Raji (cell line): Measurements from ENCODE around the gene PRKACA.

Experiments
- POLR2A ChIP-seq: IDR thresholded peaks from 2 replicates; pipeline ENCODE4 v1.6.1; 2011; ENCODE audit warnings: low read depth, low read length, control low read depth; ENCODE audit not compliant: insufficient read depth

The PRKACA gene

DNA sequence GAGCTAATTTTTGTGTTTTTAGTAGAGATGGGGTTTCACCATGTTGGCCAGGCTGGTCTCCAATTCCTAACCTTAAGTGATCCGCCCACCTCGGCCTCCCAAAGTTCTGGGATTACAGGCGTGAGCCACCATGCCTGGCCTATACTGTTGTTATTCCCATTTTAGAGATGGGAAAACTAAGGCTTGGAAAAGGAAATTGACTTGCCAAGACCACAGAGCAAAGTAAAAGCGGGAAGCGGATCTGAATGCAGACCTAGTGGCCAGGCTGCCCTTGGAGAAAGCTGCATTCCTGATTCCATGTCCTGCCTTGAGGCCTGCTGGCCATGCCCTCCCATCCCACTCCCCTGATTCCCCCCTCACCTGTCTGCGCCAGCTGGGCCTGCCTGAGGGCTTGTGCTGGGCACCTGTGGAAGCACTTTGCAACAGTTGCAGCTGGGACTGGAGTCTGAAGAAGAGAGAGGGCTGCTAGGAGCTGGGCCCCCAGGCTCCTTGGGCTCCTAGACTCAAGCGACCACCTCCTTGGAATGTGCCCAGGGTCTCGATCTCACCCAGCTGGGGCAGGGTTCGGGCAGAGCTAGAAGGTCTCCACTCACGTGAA lies 61.4 kb downstream of the PRKACA start:
- no peak for TF ChIP-seq POLR2A

DNA sequence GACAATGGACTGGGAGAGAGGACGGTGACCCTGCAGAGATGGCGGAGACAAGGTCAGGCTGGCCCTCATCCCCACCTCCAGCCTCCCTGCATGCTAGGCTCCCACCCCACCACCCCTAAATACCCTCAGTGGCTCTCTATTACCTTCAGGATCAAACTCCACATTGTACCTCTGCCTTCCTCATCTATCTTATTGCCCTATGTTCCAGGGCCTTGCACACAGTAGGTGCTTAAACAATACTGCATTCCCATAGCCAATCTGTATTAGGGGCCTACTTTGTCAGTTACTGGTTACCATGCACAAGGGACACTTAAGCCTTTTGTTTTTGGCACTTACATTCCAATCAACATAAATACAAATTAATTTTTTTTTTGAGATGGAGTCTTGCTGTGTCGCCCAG lies 62.2 kb downstream of the PRKACA start:
- no peak for TF ChIP-seq POLR2A

DNA sequence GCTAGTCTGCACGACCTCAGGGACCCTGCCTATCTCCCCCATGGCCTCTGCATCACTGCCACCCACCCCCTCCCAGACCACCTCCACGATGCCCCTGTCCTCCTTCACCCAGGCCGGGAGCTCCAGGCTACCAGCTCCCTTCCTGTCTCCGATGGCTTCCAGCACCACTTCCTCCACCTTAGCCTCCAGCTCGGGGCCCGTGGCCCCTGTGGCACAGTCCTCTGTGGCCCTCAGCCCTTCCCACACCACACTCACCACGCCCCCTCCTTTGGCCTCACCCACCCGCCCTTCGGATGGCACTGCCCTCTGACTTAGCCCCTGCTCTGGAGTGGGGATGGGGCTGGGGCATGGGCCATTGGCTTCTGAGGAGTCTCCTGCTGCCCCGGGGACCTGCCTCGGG lies 62.8 kb downstream of the PRKACA start:
- no peak for TF ChIP-seq POLR2A

DNA sequence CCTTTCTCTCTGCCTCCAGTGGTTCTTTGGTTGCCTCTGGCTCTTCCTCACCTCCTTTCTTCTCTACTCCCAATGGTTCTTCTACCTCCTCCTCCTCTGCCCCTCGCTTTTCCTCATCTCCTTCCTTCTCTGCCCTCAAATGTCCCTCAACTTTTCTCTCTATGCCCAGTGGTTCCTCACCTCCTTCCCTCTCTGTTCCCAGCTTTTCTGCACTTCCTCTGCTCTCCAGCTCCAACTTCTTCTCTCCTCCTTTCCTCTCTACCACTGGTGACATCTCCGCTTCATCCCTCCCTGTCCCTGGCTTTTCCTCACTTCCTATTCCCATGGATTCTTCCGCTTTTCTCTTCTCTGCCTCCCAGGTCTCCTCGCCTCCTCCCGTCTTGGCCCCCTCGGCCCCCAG lies 63.5 kb downstream of the PRKACA start:
- no peak for TF ChIP-seq POLR2A

DNA sequence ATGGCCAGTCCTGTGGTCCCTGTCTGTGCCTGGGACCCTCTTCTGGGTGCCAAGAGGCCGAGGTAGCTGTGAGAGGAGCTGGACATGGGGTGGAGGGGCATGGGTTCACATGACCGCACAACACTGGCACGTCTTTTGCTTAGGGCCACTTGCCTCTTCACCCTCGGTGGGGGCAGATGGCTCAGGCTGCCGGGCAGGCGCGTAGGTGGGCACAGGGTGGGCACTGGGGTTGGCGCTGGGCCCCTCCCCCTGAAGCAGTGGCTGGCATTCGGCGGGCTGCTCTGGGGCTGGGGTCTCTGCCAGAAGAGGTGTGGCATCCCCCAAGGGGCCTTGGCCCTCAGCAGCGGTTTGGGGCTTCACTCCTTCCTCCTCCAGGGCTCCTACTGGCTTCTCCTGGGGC lies 64.1 kb downstream of the PRKACA start:
- no peak for TF ChIP-seq POLR2A

DNA sequence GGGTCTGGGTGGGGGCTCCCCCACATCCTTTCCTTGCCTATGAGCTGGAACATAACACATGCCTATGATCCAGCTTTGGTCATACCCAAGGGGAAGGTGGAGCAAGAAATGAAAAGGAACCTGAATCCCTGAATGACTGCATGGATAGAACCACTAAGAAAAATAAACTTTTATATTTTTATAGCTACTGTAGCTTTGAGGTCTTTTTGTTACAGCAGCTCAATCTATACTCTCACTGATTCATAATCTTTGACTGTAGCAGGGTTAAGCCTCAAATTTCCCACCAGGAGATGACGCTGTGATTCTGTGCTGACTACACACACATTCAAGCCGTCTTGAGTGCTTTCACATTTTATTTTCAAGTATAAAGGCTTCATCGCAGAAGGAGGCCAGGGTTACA lies 64.5 kb downstream of the PRKACA start:
- TF ChIP-seq POLR2A, result no peak

DNA sequence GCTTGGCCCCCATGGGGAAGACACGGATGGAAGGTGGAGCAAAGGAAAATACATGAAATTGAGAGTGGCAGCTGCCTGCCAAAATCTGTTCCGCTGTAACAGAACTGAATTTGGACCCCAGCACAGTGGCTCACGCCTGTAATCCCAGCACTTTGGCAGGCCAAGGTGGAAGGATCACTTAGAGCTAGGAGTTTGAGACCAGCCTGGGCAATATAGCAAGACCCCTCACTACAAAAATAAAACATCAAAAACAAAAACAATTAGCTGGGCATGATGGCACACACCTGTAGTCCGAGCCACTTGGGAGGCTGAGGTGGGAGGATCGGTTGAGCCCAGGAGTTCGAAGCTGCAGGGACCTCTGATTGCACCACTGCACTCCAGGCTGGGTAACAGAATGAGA lies 65.1 kb downstream of the PRKACA start:
- TF ChIP-seq POLR2A, result no peak

DNA sequence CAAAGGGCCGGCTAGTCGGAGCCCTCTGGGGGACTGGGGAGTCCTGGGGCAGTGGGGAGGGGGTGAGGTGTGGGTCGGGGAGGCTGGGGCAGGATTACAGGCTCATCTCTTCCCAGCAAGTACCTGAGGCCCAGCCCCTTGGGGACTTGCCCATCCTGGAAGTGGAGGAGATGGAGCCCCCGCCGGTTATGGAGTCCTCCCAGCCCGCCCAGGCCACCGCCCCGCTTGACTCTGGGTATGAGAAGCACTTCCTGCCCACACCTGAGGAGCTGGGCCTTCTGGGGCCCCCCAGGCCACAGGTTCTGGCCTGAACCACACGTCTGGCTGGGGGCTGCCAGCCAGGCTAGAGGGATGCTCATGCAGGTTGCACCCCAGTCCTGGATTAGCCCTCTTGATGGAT lies 65.6 kb downstream of the PRKACA start:
- TF ChIP-seq POLR2A, result no peak

DNA sequence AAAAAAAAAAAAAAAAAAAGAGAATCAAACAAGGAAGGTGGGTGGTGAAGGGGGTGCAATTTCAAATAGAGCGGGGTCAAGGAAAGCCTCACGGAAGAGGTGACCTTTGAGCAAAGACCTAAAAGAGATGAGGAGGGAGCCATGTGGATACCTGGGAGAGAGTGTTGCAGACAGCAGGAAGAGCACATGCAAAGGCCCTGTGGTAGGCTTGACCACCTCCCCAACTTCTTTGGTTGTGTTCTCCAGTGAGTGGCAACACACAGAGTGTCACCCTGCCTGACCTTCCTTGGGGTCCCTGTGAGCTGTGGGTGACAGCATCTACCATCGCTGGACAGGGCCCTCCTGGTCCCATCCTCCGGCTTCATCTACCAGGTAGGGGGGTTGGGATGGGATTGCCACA lies 67.0 kb downstream of the PRKACA start:
- no peak for TF ChIP-seq POLR2A

DNA sequence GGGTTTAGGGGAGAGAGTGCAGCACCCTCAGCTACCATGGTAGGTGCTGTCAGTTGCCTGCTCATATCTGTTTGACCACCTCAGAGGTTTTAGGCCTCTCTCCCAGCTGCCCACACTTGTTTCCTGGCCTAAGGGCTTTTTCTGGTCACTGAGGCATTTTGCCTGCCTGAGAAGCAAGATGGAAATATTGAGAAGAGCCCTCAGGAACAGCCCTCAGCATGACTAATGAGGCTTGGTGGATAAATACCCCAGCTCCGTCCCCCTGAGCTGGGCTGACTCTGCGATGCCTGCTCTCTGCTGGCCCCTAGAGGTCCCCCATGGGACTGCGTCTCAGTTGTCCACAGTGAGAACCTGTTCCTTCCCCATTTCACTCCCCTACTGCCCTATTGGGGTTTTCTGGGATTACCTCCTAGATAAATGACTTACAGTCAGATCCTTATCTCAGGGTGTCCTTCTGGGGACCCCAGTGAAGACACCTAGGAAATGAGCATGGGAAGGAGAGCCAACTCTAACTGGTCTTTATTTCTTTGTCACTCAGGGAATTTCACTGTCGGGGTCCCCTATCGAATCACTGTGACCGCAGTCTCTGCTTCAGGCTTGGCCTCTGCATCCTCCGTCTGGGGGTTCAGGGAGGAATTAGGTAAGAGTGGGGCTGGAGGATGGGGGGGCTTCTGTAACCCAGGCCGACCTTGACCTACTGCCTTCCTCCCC lies 69.0 kb downstream of the PRKACA start:
- no peak for TF ChIP-seq POLR2A
